Left ventricle myocardium inferior (tissue), 1 donor: ENCODE measurements around the gene TNFRSF1A. TPM values are rescaled to one million over a fixed set of nuclear protein-coding genes. Genes with fewer than 3 reads are reported as not detected.

Experiments used
- DNase-seq: peaks from one replicate; pipeline ENCODE4 v3.0.0-alpha.2; 2020
- H3K27ac ChIP-seq: fragments of 200-600 bp; replicated peaks from 2 replicates; pipeline ENCODE4 v1.8.0; 2021
- H3K27me3 ChIP-seq: fragments of 200-600 bp; 2 replicates; pipeline ENCODE4 v1.8.0; 2021; ENCODE audit warnings: low read depth
- H3K36me3 ChIP-seq: fragments of 200-600 bp; 2 replicates; pipeline ENCODE4 v1.8.0; 2021
- H3K4me1 ChIP-seq: fragments of 200-600 bp; 2 replicates; pipeline ENCODE4 v1.8.0; 2021
- H3K4me3 ChIP-seq: fragments of 200-600 bp; 2 replicates; pipeline ENCODE4 v1.8.0; 2021; ENCODE audit warnings: mild to moderate bottlenecking, moderate library complexity
- H3K9me3 ChIP-seq: fragments of 200-600 bp; replicated peaks from 2 replicates; pipeline ENCODE4 v1.8.0; 2021
- CTCF ChIP-seq: fragments of 200-600 bp; IDR thresholded peaks from 2 replicates; pipeline ENCODE4 v1.8.0; 2021; ENCODE audit warnings: antibody characterized with exemption, mild to moderate bottlenecking, borderline replicate concordance
- intact Hi-C: fragments of 100-400 bp; cut with micrococcal nuclease; formaldehyde crosslinking; loops from one replicate; pipeline ENCODE4 v1.11.0; 2022
- total RNA-seq: library from RNA; stranded (reverse); fragmentation: NEBNext Ultra II Directional; extraction: Animal tissue kit (Norgen Biotek cat#: 25700); gene quantifications from one replicate; pipeline ENCODE4 v1.2.1, GENCODE V29; 2021
- donor health status: DM: no; HTN: yes; CAD: no; lungs with severe emphysema.

TNFRSF1A gene
- total RNA-seq, 1 donor from 2014 or later: 45.6 TPM

GRCh38 chr12:6280053-6280469, 61.8 kb downstream of the TNFRSF1A start:
- intact Hi-C loops: no loop called here
- Histone ChIP-seq H3K4me1 (peaks cover 38% of the 10 kb centered on the region), H3K27me3 (peaks cover 6% of the 10 kb centered on the region), H3K36me3 (no peaks in the 10 kb centered on the region), H3K4me3 (no peak overlapping the region), H3K27ac (peak overlapping the region; percentile 91), H3K9me3 (no peaks in the 10 kb centered on the region)
- DNase-seq: no peak
- TF ChIP-seq CTCF: no peak

- intact Hi-C loops: loop anchor here (5.0 kb wide), 1 partner anchor 212 kb away; no protein-coding TSS in a partner anchor
- Histone ChIP-seq H3K4me3 (no peak overlapping the region), H3K27me3 (peaks cover 6% of the 10 kb centered on the region), H3K4me1 (peaks cover 37% of the 10 kb centered on the region), H3K9me3 (no peaks in the 10 kb centered on the region), H3K36me3 (no peaks in the 10 kb centered on the region), H3K27ac (peak overlapping the region; percentile 91)
- TF ChIP-seq CTCF: no peak
- DNase-seq: no peak
These were observed 62.2 kb downstream of the TNFRSF1A start for GRCh38 chr12:6279631-6280030.

- TF ChIP-seq CTCF: no peak
- peak overlapping the region; percentile 91 for H3K27ac ChIP-seq
- H3K9me3 ChIP-seq: no peaks in the 10 kb centered on the region
- H3K4me3 ChIP-seq: peak overlapping the region; percentile 69
- no peaks in the 10 kb centered on the region for H3K36me3 ChIP-seq
- peaks cover 6% of the 10 kb centered on the region for H3K27me3 ChIP-seq
- DNase-seq: no peak
- H3K4me1 ChIP-seq: peaks cover 41% of the 10 kb centered on the region
- intact Hi-C loops: loop anchor here (5.0 kb wide), 1 partner anchor 212 kb away; no protein-coding TSS in a partner anchor
These were observed 62.6 kb downstream of the TNFRSF1A start for GRCh38 chr12:6279256-6279628.

Other genes starting within 250 kb of the TNFRSF1A start
- 250 TPM for gene VWF, start 217.4 kb downstream of the TNFRSF1A start, total RNA-seq
- 55.5 TPM for gene CD9, start 141.7 kb downstream of the TNFRSF1A start, total RNA-seq
- 0.08 TPM for gene PLEKHG6, start 31.4 kb downstream of the TNFRSF1A start, total RNA-seq
- gene SCNN1A, start 33.5 kb upstream of the TNFRSF1A start, total RNA-seq: 0.22 TPM
- 23.5 TPM for gene LTBR, start 42.1 kb upstream of the TNFRSF1A start, total RNA-seq
- 0.16 TPM for gene CD27, start 102.9 kb upstream of the TNFRSF1A start, total RNA-seq
- 16.4 TPM for gene TAPBPL, start 110.0 kb upstream of the TNFRSF1A start, total RNA-seq
- 4.2 TPM for gene VAMP1, start 128.6 kb upstream of the TNFRSF1A start, total RNA-seq
- 235 TPM for gene MRPL51, start 151.2 kb upstream of the TNFRSF1A start, total RNA-seq
- gene NCAPD2, start 152.0 kb upstream of the TNFRSF1A start, total RNA-seq: 9.2 TPM
- 4,161 TPM for gene GAPDH, start 192.4 kb upstream of the TNFRSF1A start, total RNA-seq
- 14.4 TPM for gene IFFO1, start 214.0 kb upstream of the TNFRSF1A start, total RNA-seq
- gene NOP2, start 226.2 kb upstream of the TNFRSF1A start, total RNA-seq: 15.3 TPM